KOPT-K1 (cell line): Measurements from ENCODE around the gene ITGA2.
"Not testable (repeated sequence)": the region's sequence is repeated elsewhere in the genome, so short reads cannot be mapped to it uniquely, and the experiment has no call there.

ENCODE experiments used
- H3K27ac ChIP-seq: fragments of 200-600 bp; sonication (generic); 2 replicates; pipeline ENCODE4 v1.5.1; 2016; ENCODE audit warnings: antibody characterized with exemption, mild to moderate bottlenecking, low read depth, low read length; ENCODE audit not compliant: poor library complexity, severe bottlenecking
- H3K36me3 ChIP-seq: fragments of 200-600 bp; sonication (generic); 2 replicates; pipeline ENCODE4 v1.5.1; 2017; ENCODE audit warnings: antibody characterized with exemption, mild to moderate bottlenecking, low read length, moderate library complexity; ENCODE audit not compliant: insufficient read depth
- H3K9me3 ChIP-seq: fragments of 200-600 bp; sonication (generic); 2 replicates; pipeline ENCODE4 v1.5.1; 2017; ENCODE audit warnings: antibody characterized with exemption, low read length, mild to moderate bottlenecking; ENCODE audit not compliant: insufficient read depth, poor library complexity, severe bottlenecking

Gene ITGA2

GRCh38 chr5:52989025-52989780 is at the start of gene ITGA2:
Gene ITGA2, plus strand, starts transcription at chr5:52989352. Its CDS starts 117 bp downstream, at chr5:52989469.
- H3K36me3 ChIP-seq = no peaks in the 10 kb centered on the region
- peak within 1 kb of the TSS; percentile 27 for H3K27ac ChIP-seq
- H3K9me3 ChIP-seq = no peaks in the 10 kb centered on the region

- Histone ChIP-seq H3K36me3 (peaks cover 26% of the 10 kb centered on the region), H3K27ac (no peak overlapping the region), H3K9me3 (no peaks in the 10 kb centered on the region)
Observed at GRCh38 chr5:52943285-52943684, 45.9 kb upstream of the ITGA2 start.

- Histone ChIP-seq H3K36me3 (peaks cover 26% of the 10 kb centered on the region), H3K9me3 (no peaks in the 10 kb centered on the region), H3K27ac (no peak overlapping the region)
Observed at GRCh38 chr5:52943808-52944207, 45.3 kb upstream of the ITGA2 start.

GRCh38 chr5:52945040-52945439 is 44.1 kb upstream of the ITGA2 start:
- Histone ChIP-seq H3K36me3 (peaks cover 24% of the 10 kb centered on the region; the same call in 1 of the 2 replicates), H3K9me3 (no peaks in the 10 kb centered on the region), H3K27ac (peak overlapping the region; percentile 42)

- H3K27ac ChIP-seq = no peak overlapping the region
- H3K9me3 ChIP-seq = no peaks in the 10 kb centered on the region
- H3K36me3 ChIP-seq = peaks cover 18% of the 10 kb centered on the region; the same call in 1 of the 2 replicates
Observed at GRCh38 chr5:52947208-52947607, 41.9 kb upstream of the ITGA2 start.

GRCh38 chr5:52947851-52948250 is 41.3 kb upstream of the ITGA2 start:
- peaks cover 18% of the 10 kb centered on the region; the same call in 1 of the 2 replicates for H3K36me3 ChIP-seq
- H3K27ac ChIP-seq = no peak overlapping the region
- no peaks in the 10 kb centered on the region for H3K9me3 ChIP-seq

- H3K36me3 ChIP-seq = peaks cover 12% of the 10 kb centered on the region; the same call in 1 of the 2 replicates
- H3K9me3 ChIP-seq = no peaks in the 10 kb centered on the region
- H3K27ac ChIP-seq = no peak overlapping the region
Observed at GRCh38 chr5:52948418-52949076, 40.6 kb upstream of the ITGA2 start.

GRCh38 chr5:52950686-52951085 is 38.5 kb upstream of the ITGA2 start:
- H3K27ac ChIP-seq = no peak overlapping the region
- no peaks in the 10 kb centered on the region for H3K9me3 ChIP-seq
- H3K36me3 ChIP-seq = peaks cover 11% of the 10 kb centered on the region; the same call in 1 of the 2 replicates

GRCh38 chr5:52952483-52952882 is 36.7 kb upstream of the ITGA2 start:
- Histone ChIP-seq H3K36me3 (peaks cover 11% of the 10 kb centered on the region; the same call in 1 of the 2 replicates), H3K9me3 (no peaks in the 10 kb centered on the region), H3K27ac (no peak overlapping the region)

- Histone ChIP-seq H3K27ac (no peak overlapping the region), H3K9me3 (no peaks in the 10 kb centered on the region), H3K36me3 (no peaks in the 10 kb centered on the region)
Observed at GRCh38 chr5:52956014-52956413, 33.1 kb upstream of the ITGA2 start.

GRCh38 chr5:52956915-52957747 is 32.0 kb upstream of the ITGA2 start:
- H3K27ac ChIP-seq = no peak overlapping the region
- no peaks in the 10 kb centered on the region for H3K9me3 ChIP-seq
- H3K36me3 ChIP-seq = no peaks in the 10 kb centered on the region

GRCh38 chr5:52961274-52961681 is 27.9 kb upstream of the ITGA2 start:
- Histone ChIP-seq H3K9me3 (no peaks in the 10 kb centered on the region), H3K27ac (no peak overlapping the region), H3K36me3 (no peaks in the 10 kb centered on the region)

- Histone ChIP-seq H3K36me3 (no peaks in the 10 kb centered on the region), H3K9me3 (no peaks in the 10 kb centered on the region), H3K27ac (no peak overlapping the region)
Observed at GRCh38 chr5:52963636-52964035, 25.5 kb upstream of the ITGA2 start.

GRCh38 chr5:52964138-52964537 is 25.0 kb upstream of the ITGA2 start:
- no peaks in the 10 kb centered on the region for H3K9me3 ChIP-seq
- H3K27ac ChIP-seq = no peak overlapping the region
- no peaks in the 10 kb centered on the region for H3K36me3 ChIP-seq

- H3K9me3 ChIP-seq, H3K27ac ChIP-seq, H3K36me3 ChIP-seq: not testable (repeated sequence)
Observed at GRCh38 chr5:52976157-52976556, 13.0 kb upstream of the ITGA2 start.
